ENCODE data around the gene UGT1A8. TPM values are rescaled to one million over a fixed set of nuclear protein-coding genes. Genes with fewer than 3 reads are reported as not detected.

UGT1A8 gene
- total RNA-seq, 2 experiments from 2014 or later = not detected

DNA sequence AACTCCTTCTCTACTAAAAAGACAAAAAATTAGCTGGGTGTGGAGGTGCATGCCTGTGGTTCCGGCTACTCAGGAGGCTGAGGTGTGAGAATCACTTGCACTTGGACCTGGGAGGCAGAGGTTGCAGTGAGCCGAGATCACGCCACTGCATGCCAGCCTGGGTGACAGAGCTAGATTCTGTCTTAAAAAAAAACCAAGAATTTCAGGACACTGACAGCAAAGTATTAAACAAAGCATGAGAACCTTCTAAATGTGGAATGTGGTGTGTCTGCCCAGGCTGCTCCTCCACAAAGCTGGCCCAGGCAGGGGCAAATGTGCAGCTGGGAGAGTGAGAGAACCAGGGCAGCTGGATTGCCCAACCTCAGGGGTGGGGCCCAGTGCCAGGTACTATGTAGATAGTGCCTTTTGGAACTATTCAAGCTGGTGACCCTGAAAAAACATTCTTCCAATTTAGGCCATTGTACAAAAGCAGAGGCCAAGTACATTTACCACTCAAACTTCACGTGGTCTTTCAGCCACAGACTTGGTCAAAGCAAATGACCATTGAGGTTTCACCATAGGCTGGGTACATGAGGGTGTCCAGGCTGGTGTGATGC is 88.6 kb downstream of the UGT1A8 start:
- ChIA-PET POLR2A (no interaction called here), CTCF (no interaction called here)
- no peak overlapping the region for H3K4me3 Mint-ChIP-seq
- no peaks in the 10 kb centered on the region for H3K4me1 Mint-ChIP-seq (ENCODE audit: low read depth)
- TF ChIP-seq, protein P1, sequence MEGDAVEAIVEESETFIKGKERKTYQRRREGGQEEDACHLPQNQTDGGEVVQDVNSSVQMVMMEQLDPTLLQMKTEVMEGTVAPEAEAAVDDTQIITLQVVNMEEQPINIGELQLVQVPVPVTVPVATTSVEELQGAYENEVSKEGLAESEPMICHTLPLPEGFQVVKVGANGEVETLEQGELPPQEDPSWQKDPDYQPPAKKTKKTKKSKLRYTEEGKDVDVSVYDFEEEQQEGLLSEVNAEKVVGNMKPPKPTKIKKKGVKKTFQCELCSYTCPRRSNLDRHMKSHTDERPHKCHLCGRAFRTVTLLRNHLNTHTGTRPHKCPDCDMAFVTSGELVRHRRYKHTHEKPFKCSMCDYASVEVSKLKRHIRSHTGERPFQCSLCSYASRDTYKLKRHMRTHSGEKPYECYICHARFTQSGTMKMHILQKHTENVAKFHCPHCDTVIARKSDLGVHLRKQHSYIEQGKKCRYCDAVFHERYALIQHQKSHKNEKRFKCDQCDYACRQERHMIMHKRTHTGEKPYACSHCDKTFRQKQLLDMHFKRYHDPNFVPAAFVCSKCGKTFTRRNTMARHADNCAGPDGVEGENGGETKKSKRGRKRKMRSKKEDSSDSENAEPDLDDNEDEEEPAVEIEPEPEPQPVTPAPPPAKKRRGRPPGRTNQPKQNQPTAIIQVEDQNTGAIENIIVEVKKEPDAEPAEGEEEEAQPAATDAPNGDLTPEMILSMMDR (IDR thresholded peaks at IDR 0.05) = no peak
- intact Hi-C loops (cut with DNase I, micrococcal nuclease) = no loop called here
- no peaks in the 10 kb centered on the region for H3K36me3 Mint-ChIP-seq (ENCODE audit: low read depth)
- Histone ChIP-seq H3K27me3 (ENCODE audit: control insufficient read depth in 1 of 2, insufficient read depth in 2 of 2, low read length in 2 of 2) (peaks cover 0 to 6% of the 10 kb centered on the region in 2 experiments), H3K36me3 (ENCODE audit: insufficient read depth, low read length) (no peaks in the 10 kb centered on the region), H3K4me3 (ENCODE audit: low read length) (no peak overlapping the region), H3K27ac (ENCODE audit: low read depth in 1 of 2, low read length in 2 of 2) (no peak overlapping the region), H3K9me3 (ENCODE audit: control insufficient read depth in 1 of 2, insufficient read depth in 1 of 2, low read length in 2 of 2) (peaks cover 3 to 4% of the 10 kb centered on the region in 2 experiments), H3K4me1 (ENCODE audit: insufficient read depth, low read length) (no peaks in the 10 kb centered on the region)
- no peak for DNase-seq
- no peak for ATAC-seq (ENCODE audit: poor library complexity)
- no peak overlapping the region for H3K27ac Mint-ChIP-seq
- H3K27me3 Mint-ChIP-seq = peaks cover 19% of the 10 kb centered on the region
- peaks cover 3% of the 10 kb centered on the region for H3K9me3 Mint-ChIP-seq

DNA sequence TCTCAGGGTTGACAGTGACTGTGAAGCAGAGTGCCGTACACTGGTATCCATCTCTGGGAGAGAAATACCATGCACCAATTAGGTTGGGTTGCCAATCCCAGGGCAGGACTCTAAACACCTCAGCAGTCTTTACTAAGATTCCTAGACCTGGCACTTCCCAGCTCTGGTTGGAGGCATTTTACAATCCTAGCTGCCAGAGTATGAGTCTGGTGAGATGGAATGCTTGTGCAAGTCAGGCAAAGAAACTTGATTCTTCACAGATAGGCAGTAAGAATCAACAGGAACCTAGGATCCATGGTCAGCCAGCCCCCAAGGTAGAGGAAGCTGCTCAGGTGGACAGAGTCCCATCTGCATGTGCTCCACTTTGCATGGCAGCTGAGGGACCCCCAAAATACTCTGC is 89.3 kb downstream of the UGT1A8 start:
- POLR2A ChIA-PET = no interaction called here
- H3K4me1 Mint-ChIP-seq (ENCODE audit: low read depth) = no peaks in the 10 kb centered on the region

DNA sequence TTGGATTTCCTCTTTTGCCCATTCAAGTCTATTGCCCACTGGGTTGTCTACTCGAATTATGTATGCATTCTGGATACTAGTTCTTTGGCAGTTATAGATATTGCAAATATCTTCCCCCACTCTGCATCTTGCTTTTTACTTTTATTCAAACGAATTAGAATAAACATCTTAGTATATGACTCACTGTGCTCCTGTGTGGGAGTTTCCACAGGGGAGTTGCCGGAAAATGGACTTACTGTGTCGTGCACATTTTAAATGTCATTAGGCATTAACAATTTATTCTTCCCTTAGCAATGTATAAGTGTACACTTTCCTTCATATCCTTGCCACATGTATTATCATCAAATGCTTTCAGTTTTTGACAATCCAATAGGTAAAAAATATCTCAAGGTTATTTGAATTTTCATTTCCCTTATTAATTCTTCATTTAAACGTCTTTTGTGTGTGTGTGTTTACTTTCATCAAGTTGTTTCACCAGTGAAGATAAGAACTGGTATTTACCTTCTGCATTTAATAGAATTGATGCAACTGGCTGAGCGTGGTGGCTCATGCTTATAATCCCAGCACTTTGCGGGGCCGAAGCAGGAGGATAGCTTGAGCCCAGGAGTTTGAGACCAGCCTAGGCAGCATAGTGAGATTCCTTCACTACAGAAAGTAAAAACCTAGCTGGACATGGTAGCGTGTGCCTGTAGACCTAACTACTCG is 90.7 kb downstream of the UGT1A8 start:
- peaks cover 4 to 6% of the 10 kb centered on the region in 2 experiments for H3K27me3 ChIP-seq (ENCODE audit: control insufficient read depth in 1 of 2, insufficient read depth in 2 of 2, low read length in 2 of 2)
- POLR2A ChIA-PET = no interaction called here
- no peak overlapping the region for H3K27ac Mint-ChIP-seq
- DNase-seq = no peak
- H3K4me1 ChIP-seq (ENCODE audit: insufficient read depth, low read length) = no peaks in the 10 kb centered on the region
- TF ChIP-seq, protein P1 (IDR thresholded peaks at IDR 0.05) = no peak
- CTCF ChIA-PET = no interaction called here
- peaks cover 3 to 4% of the 10 kb centered on the region in 2 experiments for H3K9me3 ChIP-seq (ENCODE audit: control insufficient read depth in 1 of 2, insufficient read depth in 1 of 2, low read length in 2 of 2)
- H3K4me1 Mint-ChIP-seq (ENCODE audit: low read depth) = no peaks in the 10 kb centered on the region
- peaks cover 3% of the 10 kb centered on the region for H3K9me3 Mint-ChIP-seq
- intact Hi-C loops (cut with DNase I, micrococcal nuclease) = no loop called here
- no peaks in the 10 kb centered on the region for H3K36me3 ChIP-seq (ENCODE audit: insufficient read depth, low read length)
- no peak overlapping the region for H3K4me3 Mint-ChIP-seq
- H3K27me3 Mint-ChIP-seq = peaks cover 31% of the 10 kb centered on the region
- no peak for ATAC-seq (ENCODE audit: poor library complexity)
- H3K27ac ChIP-seq (ENCODE audit: low read depth in 1 of 2, low read length in 2 of 2) = no peak overlapping the region
- no peaks in the 10 kb centered on the region for H3K36me3 Mint-ChIP-seq (ENCODE audit: low read depth)
- H3K4me3 ChIP-seq (ENCODE audit: low read length) = no peak overlapping the region

More for the DNA sequence above, 89.3 kb downstream of the UGT1A8 start:
- CTCF ChIA-PET = interaction anchor here (0.7 kb wide), 1 partner anchor 880 kb away, joined by 3 read pairs; no protein-coding TSS in a partner anchor
- Histone ChIP-seq H3K4me3 (ENCODE audit: low read length) (no peak overlapping the region), H3K27me3 (ENCODE audit: control insufficient read depth in 1 of 2, insufficient read depth in 2 of 2, low read length in 2 of 2) (peaks cover 0 to 6% of the 10 kb centered on the region in 2 experiments), H3K27ac (ENCODE audit: low read depth in 1 of 2, low read length in 2 of 2) (no peak overlapping the region), H3K36me3 (ENCODE audit: insufficient read depth, low read length) (no peaks in the 10 kb centered on the region), H3K4me1 (ENCODE audit: insufficient read depth, low read length) (no peaks in the 10 kb centered on the region), H3K9me3 (ENCODE audit: control insufficient read depth in 1 of 2, insufficient read depth in 1 of 2, low read length in 2 of 2) (peaks cover 3 to 4% of the 10 kb centered on the region in 2 experiments)
- Mint-ChIP-seq H3K36me3 (ENCODE audit: low read depth) (no peaks in the 10 kb centered on the region), H3K9me3 (peaks cover 3% of the 10 kb centered on the region), H3K27ac (no peak overlapping the region), H3K4me3 (no peak overlapping the region), H3K27me3 (peaks cover 25% of the 10 kb centered on the region)
- no peak for DNase-seq
- TF ChIP-seq, protein P1 (IDR thresholded peaks at IDR 0.05) = no peak
- no peak for ATAC-seq (ENCODE audit: poor library complexity)
- intact Hi-C loops (cut with DNase I, micrococcal nuclease) = no loop called here
